Activated naive CD4-positive, alpha-beta T cell (primary cell): ENCODE measurements around the gene TSPAN11.
"Not testable (repeated sequence)": the region's sequence is repeated elsewhere in the genome, so short reads cannot be mapped to it uniquely, and the experiment has no call there.

Experiments
- DNase-seq, 4 experiments: peaks; one replicate each; lab custom pipeline; 2025; lab: John Stamatoyannopoulos, UW

TSPAN11 gene

DNA sequence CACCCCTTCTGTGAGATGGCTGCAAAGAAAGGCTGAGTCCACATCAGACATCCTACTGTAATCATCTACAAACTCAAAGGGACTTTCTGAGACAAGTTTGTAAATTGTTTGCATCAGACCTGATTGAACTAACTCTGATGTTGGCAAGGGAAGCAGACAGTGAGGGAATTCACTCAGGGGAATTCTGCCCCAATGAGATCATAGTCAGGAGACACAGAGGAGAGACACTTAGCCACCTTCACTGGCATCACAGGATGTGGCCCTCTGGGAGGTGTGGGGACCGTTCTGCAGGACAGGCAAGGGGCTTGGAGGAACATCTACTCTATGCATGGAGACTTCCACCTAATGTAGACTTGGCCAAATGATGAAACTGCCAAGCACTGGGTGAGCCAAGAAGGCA, 76.5 kb downstream of the TSPAN11 start:
- DNase-seq = no peak

GRCh38 chr12:31003861-31004640, 77.5 kb downstream of the TSPAN11 start:
- DNase-seq = no peak

GRCh38 chr12:31004666-31005065, 78.1 kb downstream of the TSPAN11 start:
- no peak for DNase-seq

GRCh38 chr12:31005256-31005943, 78.9 kb downstream of the TSPAN11 start:
- DNase-seq = no peak

- no peak for DNase-seq
Measured at GRCh38 chr12:31005944-31006361, 79.4 kb downstream of the TSPAN11 start.

DNA sequence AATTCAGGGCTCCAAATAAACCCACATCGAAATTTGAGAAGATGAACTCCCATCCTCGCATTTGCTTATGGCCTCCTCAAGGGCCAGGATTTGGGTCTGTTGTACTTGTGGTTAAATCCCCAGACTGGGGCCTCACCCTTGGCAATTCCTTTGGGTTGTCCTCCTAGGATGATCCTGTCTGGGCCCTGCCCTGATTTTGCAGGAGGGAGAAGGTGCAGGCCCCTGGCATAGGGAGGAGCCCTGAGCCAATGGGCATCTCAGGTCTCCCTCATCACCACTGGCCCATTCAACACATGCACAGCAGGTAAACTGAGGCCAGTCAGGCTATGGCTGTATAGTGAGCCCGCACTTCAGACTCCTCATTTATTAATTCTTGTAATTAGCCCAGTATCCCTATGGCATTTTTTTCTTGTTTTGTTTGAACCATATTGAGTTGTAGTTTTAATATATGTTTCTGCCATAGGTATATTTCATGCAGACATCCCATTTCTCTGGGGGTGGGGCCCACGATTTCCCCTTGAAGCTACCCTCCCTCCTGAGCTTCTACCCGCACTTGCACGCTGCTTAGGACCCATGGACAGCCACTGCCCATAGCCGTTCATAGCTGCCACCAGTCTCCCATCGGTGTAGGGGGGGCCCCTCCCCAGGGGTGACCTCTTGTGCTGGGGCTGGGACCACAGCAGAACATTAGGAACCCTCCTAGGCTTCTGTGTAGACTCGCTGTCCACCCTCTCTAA, 80.0 kb downstream of the TSPAN11 start:
- DNase-seq = no peak

- no peak for DNase-seq
Measured at GRCh38 chr12:31007153-31007495, 80.6 kb downstream of the TSPAN11 start.

GRCh38 chr12:31007636-31008175, 81.2 kb downstream of the TSPAN11 start:
- no peak for DNase-seq

DNA sequence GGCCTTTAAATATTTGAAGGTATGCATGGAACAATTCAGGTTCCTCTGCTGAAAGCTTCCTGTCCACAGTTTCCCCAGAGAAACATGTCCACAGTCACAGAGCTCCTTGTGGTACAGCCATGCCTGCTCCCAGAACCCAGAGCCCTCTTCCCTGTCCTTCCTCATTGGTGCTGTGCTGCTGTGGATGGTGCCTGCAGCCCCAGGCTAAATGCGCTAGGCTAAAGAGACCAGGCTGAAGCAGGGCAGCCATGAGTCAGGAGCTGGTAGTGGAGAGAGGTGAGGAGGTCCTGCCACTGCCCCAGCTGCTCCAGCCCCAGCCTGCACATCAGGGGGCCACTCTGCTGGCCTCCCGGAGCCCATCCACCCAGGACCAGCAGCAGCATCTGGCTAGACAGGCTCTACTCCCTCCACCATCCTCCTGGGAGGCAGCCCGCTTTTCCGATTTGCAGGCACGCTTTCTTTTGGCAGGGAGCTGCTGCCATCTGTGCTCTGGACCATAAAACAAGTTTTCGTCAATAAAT, 81.8 kb downstream of the TSPAN11 start:
- no peak for DNase-seq

DNA sequence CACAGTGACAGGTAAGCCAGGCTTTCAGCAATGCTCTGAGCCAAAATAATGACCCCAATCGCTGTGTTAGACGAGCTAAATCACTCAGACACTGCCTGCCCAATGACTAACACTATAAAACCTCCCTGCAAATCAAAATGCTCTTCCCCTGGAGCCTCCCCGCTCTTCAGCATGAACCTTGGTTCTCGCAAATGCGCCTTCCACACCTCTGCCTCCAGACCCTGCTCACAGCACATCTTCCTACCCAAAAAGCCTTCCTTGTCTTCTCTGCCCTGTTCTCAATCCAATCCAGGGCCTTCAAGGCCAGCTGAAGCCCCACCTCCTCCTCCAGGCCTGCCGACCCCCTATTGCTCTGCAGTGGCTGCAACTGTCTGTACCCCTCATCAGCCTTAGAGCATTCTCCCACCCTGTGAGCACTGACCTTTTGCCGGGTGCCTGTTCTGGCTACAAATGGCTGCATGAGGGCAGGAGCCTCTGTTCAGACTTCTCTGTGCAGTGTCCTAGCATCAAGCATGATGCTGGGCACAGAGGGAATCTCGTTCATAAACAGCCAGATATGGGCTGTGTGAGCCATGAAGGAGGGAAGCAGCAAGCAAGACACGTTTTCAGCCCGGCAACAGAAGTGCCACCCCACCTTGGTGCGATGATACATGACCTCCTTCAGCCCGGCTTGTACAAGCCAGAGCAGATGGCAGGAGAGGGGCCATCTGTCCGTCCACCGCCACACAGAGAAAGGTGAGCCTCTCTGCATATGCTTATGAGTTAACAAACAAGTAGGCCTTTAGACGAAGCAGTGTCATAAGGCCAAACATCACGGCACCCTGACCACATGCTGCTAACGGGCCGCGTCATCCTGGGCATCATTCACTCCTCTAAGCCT, 82.7 kb downstream of the TSPAN11 start:
- no peak for DNase-seq

- no peak for DNase-seq
Measured at GRCh38 chr12:31009976-31010375, 83.4 kb downstream of the TSPAN11 start.

GRCh38 chr12:31011336-31011735, 84.8 kb downstream of the TSPAN11 start:
- no peak for DNase-seq

DNA sequence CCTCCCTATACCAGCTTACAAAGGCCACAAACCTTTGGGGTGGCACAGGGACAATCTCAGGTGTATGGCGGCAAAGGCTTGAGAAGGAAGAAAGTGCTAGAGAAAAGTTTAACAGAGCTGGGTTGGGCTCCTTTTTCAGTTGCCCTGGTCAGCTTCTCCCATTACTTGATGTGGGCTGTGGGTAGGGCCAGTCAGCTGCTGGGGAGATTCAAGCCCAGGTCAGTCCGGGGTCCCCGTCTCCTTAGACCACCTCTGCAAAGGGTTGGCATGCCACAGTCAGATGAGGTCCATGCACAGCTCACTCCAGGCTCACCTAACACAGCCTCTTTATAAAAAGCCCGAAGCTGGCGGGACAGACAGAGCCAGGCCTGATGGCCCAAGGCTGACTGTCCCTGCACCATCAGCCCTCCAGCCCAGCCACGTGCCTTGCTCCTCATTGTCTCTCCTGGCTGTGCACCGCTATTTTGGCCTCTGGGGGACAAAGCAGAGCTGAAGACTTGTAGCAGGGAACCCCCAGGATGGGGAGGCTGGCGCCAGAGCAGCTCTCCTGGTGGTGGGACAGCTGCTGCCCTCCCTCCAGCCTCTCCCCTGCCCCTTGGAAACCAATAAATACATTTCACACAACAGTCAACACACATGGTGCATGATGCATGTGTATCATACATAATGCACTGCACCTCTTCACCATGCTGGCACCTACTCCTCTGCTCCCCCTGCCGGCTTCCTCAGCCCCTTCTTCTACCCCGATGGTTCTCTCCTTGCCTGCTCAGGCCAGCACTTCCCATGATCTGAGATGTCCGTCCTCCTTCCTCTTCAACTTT, 85.4 kb downstream of the TSPAN11 start:
- DNase-seq = no peak

- DNase-seq = not testable (repeated sequence)
Measured at GRCh38 chr12:31012567-31012891, 86.0 kb downstream of the TSPAN11 start.

- DNase-seq = no peak
Measured at GRCh38 chr12:31015215-31015614, 88.7 kb downstream of the TSPAN11 start.

GRCh38 chr12:31016057-31016456, 89.5 kb downstream of the TSPAN11 start:
- DNase-seq = no peak

DNA sequence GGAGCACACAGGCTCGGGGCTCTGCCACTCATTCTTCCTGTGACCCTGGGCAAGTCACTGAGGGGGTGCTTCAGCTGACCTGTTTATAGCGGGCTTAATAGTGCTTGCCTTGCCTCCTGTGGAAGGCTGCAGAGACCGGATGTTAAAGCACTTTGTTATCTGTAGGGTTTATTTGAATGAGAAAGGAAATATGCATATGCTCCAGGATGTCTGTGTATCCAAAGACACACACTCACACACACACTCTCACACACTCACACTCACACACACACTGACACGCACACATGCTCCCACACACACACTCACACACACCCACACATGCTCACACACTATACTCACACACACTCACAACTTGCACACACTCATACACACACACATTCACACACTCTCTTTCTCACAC, 91.0 kb downstream of the TSPAN11 start:
- DNase-seq = no peak

GRCh38 chr12:31018106-31018789, 91.7 kb downstream of the TSPAN11 start:
- no peak for DNase-seq

DNA sequence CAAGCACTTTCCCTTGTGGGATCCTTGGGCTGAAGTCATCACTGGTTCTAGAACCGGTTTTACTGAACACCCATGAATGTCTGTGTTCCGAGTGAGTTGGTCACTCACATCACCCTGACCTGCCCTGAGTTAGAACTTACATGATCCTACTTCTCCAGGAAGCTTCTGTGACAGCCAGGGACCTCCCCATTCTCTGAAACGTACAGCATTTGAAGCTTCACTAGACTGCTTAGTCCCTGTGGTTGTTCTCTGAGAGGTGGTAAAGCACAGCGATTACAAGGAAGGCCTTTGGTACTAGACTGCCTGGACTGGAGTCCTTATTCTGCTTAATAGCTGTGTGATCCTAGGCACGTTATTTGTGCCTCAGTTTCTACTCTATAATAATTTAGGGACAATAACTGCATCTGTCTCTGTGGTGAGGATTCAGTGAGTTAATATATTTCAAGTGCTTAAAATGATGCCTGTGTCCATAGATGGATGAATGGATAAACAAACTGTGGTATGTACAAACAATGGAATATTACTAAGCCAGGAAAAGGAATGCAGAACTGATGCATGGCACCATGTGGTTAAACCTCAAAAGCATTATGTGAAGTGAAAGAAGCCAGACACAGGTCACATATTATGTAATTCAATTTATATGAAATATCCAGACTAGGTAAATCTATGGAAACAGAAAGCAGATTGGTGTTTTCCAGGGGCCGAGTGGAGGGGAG, 92.4 kb downstream of the TSPAN11 start:
- DNase-seq = no peak
